GM10847 (cell line): ENCODE measurements around the gene AGRN.

Experiments used
- POLR2A ChIP-seq: IDR thresholded peaks from 2 replicates; pipeline ENCODE4 v1.6.1; 2011; ENCODE audit not compliant: insufficient read length; ENCODE audit errors: extremely low read depth

AGRN gene

DNA sequence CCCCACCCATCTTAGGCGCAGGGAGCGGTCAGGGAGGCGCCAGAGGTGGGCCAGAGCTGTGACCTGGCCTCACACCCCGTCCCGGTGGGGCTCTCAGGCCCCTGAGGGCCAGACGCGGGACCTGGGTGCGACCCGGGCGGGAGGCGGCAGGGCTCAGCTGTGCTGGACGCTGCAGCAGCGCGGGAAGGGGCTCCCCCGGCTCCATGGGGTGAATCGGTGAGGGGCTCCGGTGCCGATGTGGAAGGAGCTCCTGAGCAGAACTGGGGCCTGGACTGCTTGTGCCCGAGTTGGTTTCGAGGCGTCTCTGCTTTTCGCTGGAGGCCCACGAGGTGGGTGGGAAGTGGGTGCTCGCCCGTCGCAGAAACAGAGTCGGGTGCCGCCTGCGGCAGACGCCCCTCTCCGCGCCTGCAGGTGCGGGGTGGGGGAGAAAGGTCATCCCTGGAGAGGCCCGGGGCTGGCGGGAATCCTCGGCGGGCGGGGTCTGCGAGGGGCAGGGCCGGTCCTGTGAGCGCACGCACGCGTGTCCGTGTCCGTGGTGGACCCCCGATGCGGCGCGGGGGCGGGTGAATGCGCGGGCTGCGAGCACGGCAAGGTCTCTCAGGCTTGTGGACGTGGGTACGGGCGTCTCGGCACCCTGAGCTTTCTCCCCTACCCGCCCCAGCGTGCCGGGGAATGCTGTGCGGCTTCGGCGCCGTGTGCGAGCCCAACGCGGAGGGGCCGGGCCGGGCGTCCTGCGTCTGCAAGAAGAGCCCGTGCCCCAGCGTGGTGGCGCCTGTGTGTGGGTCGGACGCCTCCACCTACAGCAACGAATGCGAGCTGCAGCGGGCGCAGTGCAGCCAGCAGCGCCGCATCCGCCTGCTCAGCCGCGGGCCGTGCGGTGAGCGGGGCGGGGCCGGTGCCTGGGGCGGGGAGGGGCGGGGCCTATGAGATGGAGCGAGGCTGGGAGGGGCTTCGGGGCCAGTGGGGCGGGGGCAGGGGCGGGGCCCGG lies 20.4 kb downstream of the AGRN start:
- no peak for TF ChIP-seq POLR2A

DNA sequence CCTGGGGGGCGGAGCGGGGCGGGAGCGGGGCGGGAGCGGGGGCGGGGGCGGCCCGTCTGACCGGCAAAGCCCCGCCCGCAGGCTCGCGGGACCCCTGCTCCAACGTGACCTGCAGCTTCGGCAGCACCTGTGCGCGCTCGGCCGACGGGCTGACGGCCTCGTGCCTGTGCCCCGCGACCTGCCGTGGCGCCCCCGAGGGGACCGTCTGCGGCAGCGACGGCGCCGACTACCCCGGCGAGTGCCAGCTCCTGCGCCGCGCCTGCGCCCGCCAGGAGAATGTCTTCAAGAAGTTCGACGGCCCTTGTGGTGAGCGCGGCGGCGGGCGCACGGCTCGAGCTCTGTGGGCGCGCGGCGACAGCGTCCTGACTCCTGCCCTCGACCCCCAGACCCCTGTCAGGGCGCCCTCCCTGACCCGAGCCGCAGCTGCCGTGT lies 21.2 kb downstream of the AGRN start:
- TF ChIP-seq POLR2A = no peak

DNA sequence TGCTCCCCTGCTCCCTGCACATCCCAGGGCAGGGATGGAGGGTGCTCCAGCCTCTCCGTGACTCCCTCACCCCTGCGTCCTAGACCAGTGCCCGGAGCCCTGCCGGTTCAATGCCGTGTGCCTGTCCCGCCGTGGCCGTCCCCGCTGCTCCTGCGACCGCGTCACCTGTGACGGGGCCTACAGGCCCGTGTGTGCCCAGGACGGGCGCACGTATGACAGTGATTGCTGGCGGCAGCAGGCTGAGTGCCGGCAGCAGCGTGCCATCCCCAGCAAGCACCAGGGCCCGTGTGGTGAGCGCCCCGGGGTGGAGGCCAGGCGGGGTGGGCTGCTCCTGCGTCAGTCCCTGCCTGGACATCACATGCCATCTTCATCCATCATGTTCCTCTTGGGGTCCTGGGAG lies 22.0 kb downstream of the AGRN start:
- TF ChIP-seq POLR2A = no peak

DNA sequence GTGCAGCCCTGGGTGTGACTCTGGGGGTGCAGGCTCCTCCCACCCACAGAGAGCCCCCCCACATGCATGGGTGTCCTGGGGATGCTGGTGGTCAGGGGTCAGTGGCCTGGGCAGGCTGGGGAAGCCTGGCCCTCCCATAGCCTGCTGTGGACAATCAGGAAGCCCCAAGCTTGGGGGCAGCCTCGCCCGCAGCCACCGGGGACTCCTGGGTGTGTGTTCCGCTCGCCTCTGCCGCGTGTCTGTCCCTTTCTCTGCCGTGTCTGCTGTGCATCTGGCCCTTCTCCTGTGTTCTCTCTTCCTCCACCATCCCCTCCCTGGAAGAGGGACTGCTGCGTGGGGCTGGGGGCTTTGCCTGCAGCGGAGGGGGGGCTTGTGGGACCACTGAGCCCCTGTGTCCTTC lies 22.9 kb downstream of the AGRN start:
- TF ChIP-seq POLR2A = no peak

DNA sequence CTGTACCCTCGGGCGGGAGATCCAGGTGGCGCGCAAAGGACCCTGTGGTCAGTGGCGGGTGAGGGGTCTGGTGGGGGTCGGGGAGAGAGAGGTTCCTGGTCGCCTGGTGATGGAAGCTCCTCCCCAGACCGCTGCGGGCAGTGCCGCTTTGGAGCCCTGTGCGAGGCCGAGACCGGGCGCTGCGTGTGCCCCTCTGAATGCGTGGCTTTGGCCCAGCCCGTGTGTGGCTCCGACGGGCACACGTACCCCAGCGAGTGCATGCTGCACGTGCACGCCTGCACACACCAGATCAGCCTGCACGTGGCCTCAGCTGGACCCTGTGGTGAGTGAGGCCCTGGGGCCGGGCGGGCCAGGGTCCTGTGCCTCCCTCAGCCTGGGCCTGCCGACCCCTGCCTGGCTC lies 23.5 kb downstream of the AGRN start:
- no peak for TF ChIP-seq POLR2A

DNA sequence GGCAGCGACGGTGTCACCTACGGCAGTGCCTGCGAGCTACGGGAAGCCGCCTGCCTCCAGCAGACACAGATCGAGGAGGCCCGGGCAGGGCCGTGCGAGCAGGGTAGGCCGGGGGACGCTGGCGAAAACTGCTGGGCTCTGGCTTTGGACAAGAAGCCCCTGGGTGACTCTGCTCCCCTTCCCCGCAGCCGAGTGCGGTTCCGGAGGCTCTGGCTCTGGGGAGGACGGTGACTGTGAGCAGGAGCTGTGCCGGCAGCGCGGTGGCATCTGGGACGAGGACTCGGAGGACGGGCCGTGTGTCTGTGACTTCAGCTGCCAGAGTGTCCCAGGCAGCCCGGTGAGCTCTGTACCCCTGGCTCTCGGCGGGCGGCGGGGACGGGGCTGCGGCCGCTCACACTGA lies 24.0 kb downstream of the AGRN start:
- TF ChIP-seq POLR2A = no peak

DNA sequence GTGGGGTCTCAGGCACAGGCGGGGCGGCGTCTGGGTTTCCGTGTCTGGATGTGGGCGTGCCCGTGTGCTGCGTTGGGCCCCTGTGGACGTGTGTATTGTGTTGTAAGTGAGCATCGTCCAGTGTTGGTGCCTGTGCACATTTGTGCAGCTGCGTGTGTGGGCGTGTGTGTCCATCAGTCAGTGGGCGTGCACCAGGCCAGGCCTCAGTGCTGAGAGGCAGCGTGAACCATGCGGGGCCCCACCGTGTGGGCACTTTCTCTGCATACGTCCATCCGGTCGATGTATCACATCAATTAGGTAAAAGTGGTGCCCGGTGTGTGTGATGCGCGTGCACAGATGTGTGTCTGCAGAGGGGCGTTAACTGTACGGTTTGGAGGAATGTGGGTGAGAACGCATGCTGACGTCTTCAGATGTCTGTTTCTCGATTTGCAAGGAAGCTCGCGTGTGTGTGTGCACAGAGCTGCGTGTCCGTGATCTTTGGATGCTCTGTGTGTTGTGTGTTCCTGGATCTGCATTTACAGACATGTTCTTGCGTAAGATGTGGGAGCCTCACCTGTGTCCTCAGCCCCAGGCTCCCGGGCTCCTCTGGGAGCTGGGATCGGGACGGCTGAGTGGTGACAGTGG lies 24.6 kb downstream of the AGRN start:
- TF ChIP-seq POLR2A = no peak

DNA sequence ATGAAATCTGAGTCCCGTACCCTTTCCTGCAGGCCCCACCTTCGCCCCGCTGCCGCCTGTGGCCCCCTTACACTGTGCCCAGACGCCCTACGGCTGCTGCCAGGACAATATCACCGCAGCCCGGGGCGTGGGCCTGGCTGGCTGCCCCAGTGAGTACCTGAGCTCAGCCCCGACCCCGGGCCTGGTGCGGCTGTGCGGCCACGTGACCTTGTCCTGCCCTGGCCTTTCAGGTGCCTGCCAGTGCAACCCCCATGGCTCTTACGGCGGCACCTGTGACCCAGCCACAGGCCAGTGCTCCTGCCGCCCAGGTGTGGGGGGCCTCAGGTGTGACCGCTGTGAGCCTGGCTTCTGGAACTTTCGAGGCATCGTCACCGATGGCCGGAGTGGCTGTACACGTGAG lies 25.2 kb downstream of the AGRN start:
- TF ChIP-seq POLR2A = no peak

DNA sequence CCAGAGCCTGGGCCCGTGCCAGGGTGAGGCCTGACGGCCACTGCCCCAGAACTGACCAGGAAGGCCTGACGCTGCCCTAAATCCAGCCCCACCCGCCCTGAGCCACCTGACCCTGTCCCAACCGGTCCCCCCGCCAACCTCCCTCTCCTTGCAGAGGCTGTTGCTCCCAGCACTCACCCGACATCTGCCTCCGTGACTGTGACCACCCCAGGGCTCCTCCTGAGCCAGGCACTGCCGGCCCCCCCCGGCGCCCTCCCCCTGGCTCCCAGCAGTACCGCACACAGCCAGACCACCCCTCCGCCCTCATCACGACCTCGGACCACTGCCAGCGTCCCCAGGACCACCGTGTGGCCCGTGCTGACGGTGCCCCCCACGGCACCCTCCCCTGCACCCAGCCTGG lies 26.3 kb downstream of the AGRN start:
- no peak for TF ChIP-seq POLR2A

DNA sequence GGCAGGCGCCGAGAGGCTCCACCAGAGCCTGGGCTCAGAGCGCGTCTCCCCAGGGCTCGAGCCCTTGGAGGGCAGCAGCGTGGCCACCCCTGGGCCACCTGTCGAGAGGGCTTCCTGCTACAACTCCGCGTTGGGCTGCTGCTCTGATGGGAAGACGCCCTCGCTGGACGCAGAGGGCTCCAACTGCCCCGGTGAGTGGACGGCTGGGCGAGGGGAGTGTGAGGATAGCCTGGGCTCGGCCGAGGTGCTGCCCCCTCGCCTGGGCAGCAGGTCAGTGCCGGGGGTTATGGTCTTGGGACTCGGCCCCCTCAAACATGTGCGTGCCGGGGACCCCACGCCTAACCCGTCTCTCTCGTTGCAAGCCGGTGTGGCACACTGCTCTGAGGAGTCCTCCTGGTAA lies 26.8 kb downstream of the AGRN start:
- no peak for TF ChIP-seq POLR2A

DNA sequence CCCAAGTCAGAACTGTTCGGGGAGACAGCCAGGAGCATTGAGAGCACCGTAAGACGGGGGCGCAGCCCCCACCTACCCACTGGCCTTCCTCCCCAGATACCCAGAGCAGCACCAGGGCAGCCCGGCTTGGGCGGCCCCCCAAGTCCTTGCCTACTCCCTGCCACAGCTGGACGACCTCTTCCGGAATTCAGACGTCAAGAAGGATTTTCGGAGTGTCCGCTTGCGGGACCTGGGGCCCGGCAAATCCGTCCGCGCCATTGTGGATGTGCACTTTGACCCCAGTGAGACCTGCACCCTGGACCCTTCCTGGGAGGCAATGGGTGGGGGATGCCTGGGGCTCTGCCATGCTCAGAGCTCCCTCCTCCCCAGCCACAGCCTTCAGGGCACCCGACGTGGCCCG lies 27.5 kb downstream of the AGRN start:
- no peak for TF ChIP-seq POLR2A

DNA sequence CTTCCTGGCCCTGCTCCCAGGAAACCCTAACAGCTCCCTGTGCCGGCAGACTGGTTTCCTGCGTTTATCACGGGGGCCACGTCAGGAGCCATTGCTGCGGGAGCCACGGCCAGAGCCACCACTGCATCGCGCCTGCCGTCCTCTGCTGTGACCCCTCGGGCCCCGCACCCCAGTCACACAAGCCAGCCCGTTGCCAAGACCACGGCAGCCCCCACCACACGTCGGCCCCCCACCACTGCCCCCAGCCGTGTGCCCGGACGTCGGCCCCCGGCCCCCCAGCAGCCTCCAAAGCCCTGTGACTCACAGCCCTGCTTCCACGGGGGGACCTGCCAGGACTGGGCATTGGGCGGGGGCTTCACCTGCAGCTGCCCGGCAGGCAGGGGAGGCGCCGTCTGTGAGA lies 28.0 kb downstream of the AGRN start:
- TF ChIP-seq POLR2A = no peak

DNA sequence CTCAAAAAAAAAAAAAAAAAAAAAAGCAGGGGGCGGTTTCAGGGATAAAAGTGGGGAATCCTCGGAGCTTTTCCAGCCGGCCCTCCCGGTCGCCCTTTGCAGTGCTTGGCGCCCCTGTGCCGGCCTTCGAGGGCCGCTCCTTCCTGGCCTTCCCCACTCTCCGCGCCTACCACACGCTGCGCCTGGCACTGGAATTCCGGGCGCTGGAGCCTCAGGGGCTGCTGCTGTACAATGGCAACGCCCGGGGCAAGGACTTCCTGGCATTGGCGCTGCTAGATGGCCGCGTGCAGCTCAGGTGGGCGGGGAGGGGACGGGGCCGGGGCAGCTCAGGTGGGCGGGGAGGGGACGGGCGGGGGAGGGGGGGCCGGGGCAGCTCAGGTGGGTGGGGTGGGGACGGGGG lies 28.8 kb downstream of the AGRN start:
- TF ChIP-seq POLR2A = no peak

DNA sequence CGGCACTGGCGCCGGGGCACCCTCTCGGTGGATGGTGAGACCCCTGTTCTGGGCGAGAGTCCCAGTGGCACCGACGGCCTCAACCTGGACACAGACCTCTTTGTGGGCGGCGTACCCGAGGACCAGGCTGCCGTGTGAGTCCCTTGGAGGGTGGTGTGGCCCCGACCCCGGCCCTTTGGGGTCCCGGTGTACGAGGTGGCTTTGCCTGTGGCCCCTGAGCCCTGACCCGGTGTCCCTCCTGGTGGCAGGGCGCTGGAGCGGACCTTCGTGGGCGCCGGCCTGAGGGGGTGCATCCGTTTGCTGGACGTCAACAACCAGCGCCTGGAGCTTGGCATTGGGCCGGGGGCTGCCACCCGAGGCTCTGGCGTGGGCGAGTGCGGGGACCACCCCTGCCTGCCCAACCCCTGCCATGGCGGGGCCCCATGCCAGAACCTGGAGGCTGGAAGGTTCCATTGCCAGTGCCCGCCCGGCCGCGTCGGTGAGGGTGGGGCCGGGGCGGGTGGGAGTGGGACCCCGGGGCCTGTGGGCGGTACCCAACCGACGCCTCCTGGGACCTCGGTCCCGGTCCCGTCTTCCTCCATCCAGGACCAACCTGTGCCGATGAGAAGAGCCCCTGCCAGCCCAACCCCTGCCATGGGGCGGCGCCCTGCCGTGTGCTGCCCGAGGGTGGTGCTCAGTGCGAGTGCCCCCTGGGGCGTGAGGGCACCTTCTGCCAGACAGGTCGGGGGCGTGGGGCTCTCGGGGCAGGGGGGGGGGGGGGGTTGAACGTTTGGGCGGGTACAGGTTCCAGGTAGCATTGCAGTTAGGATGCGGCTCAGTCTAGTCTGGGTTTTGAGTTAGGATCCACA lies 29.6 kb downstream of the AGRN start:
- TF ChIP-seq POLR2A = no peak

DNA sequence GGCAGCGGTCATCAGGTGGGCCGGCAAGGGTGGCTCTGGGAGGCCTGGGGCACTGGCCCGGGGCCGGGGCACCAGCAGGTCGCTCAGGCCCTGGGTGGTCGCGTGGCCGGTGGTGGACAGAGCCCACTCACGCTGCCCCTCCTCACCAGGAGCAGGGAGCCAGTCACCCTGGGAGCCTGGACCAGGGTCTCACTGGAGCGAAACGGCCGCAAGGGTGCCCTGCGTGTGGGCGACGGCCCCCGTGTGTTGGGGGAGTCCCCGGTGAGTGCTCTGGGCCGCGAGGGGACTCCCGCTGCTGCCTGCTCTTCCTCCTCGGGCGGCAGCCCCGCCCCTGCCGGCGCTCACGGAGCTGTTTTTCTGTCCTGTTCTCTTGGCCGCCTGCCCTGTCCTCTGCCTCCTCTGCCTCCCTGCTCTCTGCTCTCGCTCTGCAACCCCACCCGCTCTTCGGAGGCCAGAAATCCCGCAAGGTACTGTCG lies 30.7 kb downstream of the AGRN start:
- TF ChIP-seq POLR2A = no peak
